HG03571 (cell line): ENCODE measurements around the gene NFIB.

Experiments
- ATAC-seq: cut with Tn5 transposase; IDR thresholded peaks from one replicate; pipeline ENCODE4 v1.9.1; 2021; ENCODE audit not compliant: unreplicated experiment

The NFIB gene

DNA sequence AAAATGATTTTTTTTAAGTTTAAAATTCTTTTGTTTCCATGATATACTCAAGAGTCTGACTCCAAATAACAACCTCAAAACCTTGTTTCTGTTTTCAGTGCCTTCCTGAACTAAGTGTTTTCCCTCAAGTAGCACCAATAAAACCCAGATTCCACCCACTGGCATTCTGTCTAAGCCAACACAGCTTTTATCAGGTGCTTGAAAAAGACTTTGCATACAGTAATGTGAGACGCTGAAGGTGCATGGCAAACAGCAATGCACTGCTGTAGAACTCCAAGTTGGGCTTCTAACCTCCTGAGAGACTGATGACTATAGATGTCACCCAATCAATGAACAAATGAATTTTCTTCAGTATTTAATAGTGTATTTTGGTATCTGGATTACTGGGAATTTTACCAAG lies 95.7 kb downstream of the NFIB start:
- ATAC-seq = no peak

DNA sequence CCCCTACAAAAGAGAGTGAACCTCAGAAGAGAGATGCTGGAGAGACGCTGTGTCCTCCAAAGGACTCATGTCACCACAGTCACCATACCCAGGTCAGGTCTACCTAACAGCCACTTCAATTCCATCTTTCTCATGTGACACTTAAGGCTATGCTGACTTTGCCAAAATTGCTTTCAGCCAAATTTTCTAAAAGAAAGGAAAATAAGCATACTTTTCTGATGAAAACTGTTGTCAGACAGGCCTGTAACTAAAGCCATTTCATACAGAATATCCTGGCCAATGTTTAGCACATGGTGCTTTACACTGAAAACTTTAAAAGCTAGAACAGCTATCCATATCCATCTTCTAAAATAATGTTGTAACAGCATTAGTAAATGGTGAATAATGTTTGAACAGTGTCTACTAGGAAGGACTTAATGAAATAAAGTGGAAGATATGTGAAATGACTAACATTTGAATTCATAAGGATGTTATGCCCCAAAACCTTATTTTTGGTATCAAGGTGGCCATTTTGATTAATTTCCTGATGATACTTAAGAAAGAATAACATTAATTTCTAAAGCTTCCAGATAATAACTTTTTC lies 97.2 kb downstream of the NFIB start:
- no peak for ATAC-seq

DNA sequence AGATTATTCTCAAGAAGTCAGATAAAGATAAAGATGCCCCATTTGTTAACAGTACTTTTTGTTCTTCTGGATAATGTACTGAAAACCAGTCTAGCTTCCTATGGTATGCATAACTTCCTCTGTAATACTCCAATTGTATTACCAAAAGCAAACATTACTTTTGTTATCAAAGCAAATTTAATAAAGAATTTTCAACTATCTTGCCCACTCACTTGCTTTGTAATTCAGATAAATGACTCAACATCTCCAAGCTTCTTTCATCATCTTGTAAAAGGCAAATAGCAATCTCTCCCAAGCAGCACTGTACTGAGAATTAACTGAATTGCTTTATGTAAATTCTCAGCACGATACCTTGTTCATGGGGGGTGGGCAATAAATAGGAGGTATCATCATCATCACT lies 98.3 kb downstream of the NFIB start:
- no peak for ATAC-seq

DNA sequence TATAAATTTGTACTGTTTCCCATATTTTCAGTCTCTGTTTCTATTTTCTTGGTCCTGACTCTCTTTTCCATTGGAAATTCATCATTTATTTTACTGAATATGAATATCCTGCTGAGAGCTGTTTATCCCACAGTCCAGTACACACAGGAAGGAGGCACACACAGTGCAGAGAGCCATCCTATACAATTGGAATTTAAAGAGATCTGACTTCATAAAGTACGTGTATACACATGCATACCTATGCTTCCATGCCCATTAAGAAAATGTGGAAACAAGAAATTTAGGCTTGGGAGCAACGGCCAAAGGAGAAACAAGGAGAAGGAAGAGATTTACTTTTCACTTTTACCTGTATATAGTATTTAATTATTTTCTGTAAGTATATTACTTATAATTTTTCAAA lies 99.2 kb downstream of the NFIB start:
- ATAC-seq = no peak

DNA sequence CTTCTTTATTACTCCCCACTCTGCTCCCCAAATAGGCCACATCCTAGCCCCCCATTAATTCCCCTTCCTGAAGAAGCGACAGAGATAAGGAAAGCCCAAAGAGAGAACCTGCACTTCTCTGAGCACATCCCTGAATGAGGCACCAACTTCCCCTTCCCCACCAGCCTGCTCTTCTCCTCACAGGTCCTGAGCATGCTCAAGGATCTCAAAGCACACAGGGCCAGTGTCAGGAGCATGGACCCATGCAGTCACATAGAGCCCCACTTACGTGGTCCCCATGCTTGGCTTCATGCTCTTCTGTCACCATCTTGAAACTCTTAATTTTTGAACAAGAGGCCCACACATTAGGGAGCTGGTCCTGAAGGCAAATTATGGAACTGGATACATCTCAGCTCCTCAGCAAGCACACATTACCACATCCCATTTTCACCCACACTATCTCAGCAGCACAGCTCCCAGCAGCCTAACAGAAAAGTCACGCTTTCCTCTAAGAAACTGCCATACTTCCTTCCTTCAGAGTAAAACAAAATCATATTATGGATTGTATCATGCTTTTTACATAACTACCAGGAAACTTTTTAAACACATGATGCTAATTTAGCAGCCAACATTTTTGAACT lies 99.8 kb downstream of the NFIB start:
- no peak for ATAC-seq

DNA sequence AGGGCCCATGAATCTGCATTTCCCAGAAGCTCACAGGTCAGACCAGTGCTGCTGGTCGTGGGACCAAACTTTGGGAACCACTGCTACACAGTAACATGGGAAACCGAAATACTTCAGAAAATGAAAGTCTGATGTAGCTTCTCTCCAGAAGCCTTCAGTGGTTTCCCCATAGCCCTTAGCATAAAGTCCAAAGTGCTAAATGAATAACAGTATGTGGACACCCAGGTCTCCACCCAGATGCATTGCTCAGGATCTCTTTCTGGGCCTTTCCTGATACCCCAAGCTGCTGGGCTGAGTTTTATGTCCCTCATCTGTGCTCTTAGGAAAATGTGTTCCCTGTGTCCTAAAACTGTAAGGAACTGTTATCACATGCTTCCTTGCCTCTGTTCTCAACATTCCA lies 100.4 kb downstream of the NFIB start:
- no peak for ATAC-seq

DNA sequence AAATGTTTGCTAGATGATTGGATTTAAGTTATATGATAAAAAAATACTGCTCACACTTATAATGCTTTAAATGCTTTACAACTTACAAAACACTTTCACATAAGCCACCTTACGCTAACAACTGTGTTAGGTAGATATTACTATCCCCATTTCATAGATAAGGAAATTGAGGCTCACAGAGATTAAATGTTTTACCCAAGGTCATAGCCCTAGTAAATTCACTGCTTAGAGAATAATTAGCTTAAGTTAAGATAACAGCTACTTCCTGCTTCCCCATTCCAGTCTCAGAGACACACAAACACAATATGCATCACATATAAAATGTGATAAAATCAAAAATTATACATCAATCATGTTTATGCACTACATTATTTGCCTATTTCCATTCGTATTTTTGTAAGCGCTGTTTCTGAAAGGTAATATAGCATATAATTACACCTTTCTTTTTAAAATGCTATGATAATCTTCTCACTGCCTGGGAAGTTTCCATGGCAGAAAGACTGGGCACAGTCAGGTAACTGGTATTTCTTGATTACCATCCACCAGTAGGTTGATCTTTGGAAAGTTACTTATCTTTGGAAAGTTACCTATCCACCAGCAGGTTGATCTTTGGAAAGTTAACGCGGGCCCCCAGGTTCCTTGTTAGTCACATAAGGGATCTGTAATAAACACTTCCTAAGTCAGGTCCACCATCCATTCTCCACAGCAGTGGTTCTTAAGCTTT lies 101.1 kb downstream of the NFIB start:
- ATAC-seq = no peak

DNA sequence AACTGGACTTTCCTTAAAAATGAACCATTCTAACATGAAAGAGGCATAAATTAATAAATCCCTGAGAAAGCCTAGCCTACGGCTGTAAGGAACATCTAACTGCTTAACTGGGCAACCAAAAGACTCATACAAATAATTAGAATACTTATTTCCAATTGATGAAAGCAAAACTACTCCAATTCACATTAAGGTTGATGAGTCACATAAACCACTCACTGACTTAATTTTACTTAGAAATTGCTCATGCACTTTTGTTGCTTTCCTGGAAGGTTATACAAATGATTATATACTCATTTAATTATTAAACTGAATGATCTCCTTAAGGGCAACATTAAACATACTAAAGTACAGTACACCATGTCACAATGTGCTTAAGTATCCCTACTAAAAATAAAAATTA lies 101.9 kb downstream of the NFIB start:
- ATAC-seq = no peak

DNA sequence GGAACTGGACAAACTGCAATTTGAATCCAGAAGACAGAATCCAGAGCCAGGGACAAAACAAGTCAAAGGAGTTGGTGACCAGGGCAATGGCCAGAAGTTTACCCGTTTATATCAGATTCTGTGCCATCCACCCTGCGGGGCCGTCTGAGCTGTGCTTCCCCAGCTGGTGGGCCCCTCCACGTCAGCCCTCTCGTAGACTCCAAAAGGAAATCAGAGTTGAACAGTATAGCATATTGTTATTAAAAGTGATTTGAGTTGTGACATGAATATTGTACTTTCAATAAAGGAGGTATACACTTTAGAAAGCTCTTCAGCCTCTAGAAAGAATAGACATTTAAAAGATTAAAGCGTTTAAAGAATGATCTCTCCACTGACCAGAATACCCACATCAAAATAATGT lies 102.4 kb downstream of the NFIB start:
- ATAC-seq = no peak

DNA sequence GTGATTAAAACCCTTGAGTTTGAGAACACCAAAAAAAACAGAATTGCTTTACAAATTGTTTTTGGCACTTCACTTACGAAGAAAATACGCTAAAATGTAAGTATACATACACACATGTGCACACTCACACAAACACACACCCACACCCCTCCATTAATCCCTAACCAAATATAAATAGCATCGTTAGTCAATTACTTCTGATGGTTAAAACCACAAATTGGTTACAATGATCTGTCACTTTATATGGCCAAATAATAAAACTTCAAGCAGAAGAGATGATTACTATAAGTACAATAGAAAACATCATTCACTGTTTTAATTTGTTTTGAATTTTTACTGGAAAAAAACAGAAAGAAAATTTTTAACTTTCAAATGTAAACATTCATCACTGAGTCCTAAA lies 103.5 kb downstream of the NFIB start:
- ATAC-seq = no peak

DNA sequence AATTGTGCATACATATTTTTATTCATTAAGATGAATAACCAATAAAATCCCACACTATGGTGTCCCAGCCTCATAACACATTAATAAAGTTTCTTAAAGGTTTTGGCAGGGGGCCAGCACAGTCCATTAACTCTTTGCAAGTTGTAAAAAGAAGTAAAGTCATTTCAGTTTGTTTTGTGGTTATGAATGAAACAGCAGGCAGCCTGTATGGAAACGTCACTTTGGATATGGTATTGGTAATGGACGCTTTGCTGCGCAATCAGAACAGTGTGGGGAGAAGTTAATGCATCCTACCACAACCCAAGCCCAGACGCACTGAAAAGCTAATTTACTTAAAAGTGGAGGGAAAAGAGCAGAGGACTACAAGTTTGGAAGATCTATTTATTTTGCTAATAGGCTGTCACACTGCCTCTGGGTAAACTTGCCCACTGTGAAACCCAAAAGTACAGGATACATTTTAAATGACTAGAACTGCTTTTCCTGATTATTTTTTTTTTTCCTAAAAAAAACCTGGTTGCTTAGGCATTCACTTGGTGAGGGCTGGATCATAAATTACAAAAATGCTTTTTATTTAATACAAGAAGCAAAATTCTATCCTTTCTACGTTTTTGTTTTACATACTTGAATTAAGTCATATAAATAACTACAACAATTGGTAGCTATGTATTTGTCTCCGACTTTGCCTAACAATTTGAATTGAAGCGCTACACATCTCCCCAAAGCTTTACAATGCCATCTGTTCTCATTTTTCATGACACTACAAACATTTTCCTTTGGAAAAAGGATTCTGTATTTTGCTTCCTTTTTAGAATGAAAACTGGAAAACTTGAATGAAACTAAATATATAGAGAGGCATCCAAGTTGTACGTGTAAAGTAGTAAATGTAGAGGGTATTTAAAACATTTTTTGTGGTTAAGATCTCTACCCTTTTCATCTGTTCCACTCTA lies 104.3 kb downstream of the NFIB start:
- ATAC-seq = no peak

DNA sequence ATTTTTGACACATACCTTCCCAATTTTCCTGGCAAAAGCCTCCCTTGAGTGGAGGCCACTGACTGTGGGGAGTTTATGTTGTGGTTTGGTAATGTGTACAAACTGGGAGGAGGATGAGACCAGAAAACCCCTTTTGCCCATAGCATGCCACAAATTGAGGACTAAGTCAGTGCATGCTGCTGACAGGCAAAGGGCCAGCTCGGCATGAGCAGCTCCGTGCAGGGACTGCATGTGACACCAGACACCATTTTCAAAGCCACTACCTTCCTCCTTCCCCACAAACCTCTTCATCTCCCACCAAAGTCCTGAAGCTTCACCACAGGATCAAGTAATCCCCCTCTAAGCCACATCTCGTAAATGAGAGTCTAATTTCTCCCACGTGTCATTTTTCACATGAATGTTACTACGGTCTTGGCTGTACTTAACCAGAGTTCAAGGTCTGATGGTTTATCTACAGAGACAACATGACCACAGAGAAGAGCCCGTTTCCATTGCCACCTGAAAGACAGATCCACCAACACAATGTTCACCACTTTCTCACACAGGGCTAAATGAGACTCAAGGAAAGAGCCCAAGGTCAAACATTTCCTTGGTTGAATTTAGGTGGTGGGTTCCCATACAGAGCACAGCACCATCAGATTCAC lies 106.5 kb downstream of the NFIB start:
- ATAC-seq = no peak

DNA sequence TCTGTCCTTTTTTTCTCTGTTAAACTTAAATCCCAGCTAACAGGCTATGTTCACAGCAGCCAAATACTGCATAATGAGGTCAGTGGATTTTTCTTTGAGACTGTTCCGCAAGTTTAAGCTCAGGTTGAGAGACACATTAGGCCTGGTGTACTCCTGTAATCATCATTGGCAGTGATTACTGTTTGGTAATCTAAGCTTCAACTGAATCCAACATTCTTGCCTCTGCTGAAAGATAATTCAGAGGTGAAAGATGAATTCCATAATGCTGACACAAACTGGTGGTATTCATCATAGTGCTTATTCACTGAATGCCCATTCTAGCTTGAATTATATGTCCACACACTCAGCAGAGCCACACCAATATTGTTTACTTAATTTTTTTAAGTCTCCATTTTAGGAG lies 108.5 kb downstream of the NFIB start:
- ATAC-seq = no peak

DNA sequence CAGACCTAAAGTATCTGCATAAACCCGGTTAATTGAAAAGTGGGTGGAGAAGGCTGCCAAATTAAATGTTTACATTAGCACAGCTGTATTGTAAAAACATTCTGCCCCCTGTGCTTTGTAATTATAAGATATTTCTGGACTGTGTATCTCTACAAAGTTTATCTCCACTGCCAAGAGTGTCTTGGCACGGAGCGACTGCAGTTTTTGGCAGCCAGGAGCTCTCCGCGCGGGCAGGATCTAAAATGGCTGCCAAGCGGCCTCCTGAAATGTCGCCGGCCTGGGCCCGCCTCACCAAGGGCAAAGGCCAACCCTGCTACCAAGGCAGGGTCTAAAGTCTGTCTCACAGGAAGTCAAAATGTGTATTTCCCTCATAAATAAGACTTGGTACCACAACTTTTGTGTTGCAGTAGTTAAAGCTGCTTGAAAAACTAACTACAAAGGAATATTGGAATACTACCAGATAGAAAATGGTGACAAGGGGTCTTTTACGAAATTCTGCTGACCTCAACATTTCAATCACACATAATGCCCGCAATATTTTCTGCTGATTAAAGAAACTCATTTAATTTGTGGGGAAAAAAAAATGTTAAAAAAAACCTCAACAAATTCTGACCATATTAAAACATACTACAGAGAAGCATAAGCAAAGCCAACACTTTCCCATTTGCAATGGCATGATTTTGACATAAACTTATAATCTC lies 110.4 kb downstream of the NFIB start:
- ATAC-seq = no peak

DNA sequence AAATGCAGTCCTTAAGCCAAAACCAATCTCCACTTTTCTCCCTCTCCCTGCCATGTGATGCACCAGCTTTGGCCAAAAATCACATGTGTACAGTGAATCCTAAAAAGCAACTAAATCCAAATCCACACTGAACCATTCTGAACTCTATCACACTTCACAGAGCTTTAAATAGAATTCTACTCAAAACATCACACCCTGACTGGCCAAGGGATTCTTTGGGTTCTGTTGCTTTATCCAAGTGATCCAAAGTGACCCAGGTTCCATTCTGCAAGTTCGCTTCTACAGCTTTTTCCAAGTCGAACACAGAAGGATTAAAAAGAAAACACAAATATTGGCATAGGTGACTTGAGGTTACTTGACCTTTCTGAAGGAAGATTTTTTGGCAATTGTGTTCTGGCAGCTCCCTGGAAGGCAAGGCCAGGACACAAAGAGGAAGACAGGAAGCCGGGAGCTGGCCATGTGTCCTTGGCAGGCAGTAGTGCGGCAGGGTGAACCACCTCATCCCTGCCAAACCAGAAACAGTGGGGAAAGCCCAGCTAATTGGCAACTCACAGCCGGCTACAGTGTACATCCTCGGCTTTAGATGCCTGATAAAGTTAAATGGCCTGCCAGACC lies 115.0 kb downstream of the NFIB start:
- ATAC-seq = no peak

DNA sequence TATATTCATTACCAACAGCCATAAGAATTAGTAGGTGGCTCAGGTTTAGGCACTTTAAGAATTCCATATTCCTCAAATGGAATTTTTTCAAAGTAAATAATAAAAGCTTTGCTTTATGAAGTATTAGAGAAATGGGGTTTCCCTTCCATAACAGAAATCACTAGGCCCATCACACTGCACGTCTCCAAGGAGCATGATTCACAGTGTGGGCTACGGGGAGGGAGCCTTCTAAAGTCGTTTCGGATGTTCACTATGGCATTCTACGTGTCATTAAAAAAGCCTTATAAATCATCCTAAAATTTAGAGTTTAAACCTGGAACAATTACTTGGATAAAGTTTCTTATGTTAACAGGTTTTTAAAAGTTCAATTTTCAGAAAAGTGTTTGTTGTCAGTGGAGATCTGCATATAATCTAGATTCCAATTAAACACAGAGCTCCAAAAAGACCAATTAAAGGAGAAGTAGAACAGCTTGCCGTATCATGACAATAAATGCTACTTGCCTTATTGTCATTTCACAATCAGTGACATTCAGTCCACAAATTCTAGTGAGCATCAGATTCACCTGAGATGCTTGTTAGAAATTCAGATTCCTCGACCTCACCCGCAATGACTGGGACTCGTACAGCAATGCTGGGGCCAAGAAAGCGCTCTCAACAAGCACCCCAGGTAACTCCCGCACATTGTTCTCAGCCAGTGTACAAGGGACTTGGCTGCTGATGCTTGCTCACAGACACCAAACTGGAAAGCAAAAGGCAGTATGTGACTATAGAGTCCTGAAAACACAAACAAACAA lies 115.7 kb downstream of the NFIB start:
- ATAC-seq = no peak

DNA sequence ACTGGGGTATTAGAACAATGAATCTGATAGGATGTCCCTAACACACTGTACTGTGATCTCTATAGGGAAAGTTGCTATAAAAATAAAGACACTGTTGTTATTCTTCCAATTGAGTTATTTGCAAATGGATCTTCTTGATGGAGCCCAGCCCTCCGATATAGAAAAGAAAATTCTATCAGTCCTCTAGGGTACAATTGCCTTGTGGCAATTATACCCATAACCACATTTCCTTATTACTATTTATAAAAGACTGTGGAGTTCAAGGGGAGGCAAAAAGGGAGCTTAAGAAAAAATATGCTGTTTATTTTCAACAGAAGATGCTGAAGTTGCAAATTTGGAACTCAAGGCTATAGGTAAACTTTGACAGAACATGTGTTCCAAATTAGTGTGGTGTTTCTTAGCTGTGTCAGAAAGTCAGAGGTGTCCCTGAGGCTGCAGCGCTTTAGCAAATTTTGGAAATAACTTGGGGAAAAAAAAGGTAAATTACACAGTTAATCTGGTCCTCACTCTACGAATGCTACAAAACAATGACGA lies 116.5 kb downstream of the NFIB start:
- no peak for ATAC-seq

DNA sequence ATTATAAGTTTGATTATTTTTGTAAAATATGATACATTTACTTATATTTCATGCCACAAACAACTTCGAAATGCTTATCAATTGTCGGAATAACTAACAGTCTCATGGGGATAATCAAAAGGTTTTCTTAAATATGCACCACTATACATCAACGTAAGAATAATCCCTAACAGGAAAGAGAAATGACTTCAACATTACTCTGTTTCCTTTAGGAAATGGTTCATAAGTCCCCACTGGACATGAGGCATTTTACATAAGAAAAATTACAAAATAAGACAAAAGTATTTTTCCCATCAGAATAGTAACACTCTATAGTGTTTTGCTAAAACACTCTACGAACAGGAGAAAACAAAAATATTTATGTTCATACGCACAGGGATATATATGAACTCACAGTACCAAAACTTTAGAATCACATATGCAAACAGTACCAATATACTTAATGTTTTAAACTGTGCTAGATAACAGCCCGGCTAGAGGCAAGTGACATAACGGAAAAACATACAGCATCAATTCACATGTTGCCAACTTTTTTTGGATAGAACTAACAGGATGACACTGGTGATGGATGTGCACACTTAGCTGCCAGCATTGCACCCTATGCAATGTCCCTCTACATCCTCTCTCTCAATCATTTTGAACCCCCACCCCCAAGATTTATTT lies 120.5 kb downstream of the NFIB start:
- no peak for ATAC-seq
